Measurements from ENCODE around the gene ZNF296.

The ZNF296 gene

GRCh38 chr19:45101806-45102205, 25.5 kb upstream of the ZNF296 start:
- TF ChIP-seq, protein P1, sequence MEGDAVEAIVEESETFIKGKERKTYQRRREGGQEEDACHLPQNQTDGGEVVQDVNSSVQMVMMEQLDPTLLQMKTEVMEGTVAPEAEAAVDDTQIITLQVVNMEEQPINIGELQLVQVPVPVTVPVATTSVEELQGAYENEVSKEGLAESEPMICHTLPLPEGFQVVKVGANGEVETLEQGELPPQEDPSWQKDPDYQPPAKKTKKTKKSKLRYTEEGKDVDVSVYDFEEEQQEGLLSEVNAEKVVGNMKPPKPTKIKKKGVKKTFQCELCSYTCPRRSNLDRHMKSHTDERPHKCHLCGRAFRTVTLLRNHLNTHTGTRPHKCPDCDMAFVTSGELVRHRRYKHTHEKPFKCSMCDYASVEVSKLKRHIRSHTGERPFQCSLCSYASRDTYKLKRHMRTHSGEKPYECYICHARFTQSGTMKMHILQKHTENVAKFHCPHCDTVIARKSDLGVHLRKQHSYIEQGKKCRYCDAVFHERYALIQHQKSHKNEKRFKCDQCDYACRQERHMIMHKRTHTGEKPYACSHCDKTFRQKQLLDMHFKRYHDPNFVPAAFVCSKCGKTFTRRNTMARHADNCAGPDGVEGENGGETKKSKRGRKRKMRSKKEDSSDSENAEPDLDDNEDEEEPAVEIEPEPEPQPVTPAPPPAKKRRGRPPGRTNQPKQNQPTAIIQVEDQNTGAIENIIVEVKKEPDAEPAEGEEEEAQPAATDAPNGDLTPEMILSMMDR (IDR thresholded peaks at IDR 0.05): no peak
- H3K27ac ChIP-seq: no peak overlapping the region
- no peak for DNase-seq
- peaks cover 0 to 61% (median 13%) of the 10 kb centered on the region in 4 donors for H3K4me1 ChIP-seq
- H3K36me3 ChIP-seq: no peaks in the 10 kb centered on the region
- no peaks in the 10 kb centered on the region for H3K27me3 ChIP-seq
- intact Hi-C loops (cut with DNase I; ENCODE audit: low total_unique reads): no loop called here
- no peak overlapping the region for H3K4me3 ChIP-seq
- no peaks in the 10 kb centered on the region for H3K9me3 ChIP-seq

DNA sequence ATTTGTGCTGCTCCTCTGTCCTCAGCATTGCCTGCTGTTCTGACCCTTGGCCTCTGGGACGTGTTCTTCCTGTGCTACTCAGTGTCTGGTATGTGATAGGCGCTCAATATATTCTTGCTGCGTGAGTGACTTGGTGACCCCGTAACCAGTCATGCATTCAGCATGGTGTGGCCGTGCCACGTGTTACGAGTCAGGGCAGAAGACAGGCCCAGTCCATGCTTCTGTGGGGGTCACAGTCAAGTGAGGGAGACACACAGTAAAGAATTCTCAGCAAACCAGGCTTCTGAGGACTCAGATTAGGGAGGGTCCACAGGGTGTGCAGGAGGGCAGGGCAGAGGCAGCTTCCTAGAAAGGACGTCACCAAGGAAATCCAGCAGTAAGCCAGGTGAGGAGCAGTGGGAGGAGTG, 24.6 kb upstream of the ZNF296 start:
- Histone ChIP-seq H3K4me1 (peaks cover 0 to 69% (median 18%) of the 10 kb centered on the region in 4 donors), H3K36me3 (no peaks in the 10 kb centered on the region), H3K4me3 (no peak overlapping the region), H3K9me3 (no peaks in the 10 kb centered on the region), H3K27me3 (no peaks in the 10 kb centered on the region), H3K27ac (no peak overlapping the region)
- DNase-seq: no peak
- intact Hi-C loops (cut with DNase I; ENCODE audit: low total_unique reads): no loop called here
- TF ChIP-seq, protein P1 (IDR thresholded peaks at IDR 0.05): no peak

GRCh38 chr19:45100201-45100600, 23.9 kb upstream of the ZNF296 start:
- H3K27me3 ChIP-seq: no peaks in the 10 kb centered on the region
- no peaks in the 10 kb centered on the region for H3K9me3 ChIP-seq
- H3K4me3 ChIP-seq: no peak overlapping the region
- no peaks in the 10 kb centered on the region for H3K36me3 ChIP-seq
- no peak for DNase-seq
- TF ChIP-seq, protein P1 (IDR thresholded peaks at IDR 0.05): no peak
- no peak overlapping the region for H3K27ac ChIP-seq
- peaks cover 0 to 76% (median 22%) of the 10 kb centered on the region in 4 donors for H3K4me1 ChIP-seq
- intact Hi-C loops (cut with DNase I; ENCODE audit: low total_unique reads): no loop called here

GRCh38 chr19:45099467-45100191, 23.4 kb upstream of the ZNF296 start:
- DNase-seq: no peak
- TF ChIP-seq, protein P1 (IDR thresholded peaks at IDR 0.05): no peak
- Histone ChIP-seq H3K27ac (no peak overlapping the region), H3K27me3 (no peaks in the 10 kb centered on the region), H3K4me1 (peaks cover 0 to 79% (median 27%) of the 10 kb centered on the region in 4 donors), H3K9me3 (no peaks in the 10 kb centered on the region), H3K4me3 (no peak overlapping the region), H3K36me3 (no peaks in the 10 kb centered on the region)
- intact Hi-C loops (cut with DNase I; ENCODE audit: low total_unique reads): no loop called here

GRCh38 chr19:45098521-45099466, 22.5 kb upstream of the ZNF296 start:
- Histone ChIP-seq H3K4me3 (no peak overlapping the region), H3K36me3 (no peaks in the 10 kb centered on the region), H3K4me1 (peaks cover 0 to 79% (median 36%) of the 10 kb centered on the region in 4 donors), H3K27me3 (no peaks in the 10 kb centered on the region), H3K27ac (no peak overlapping the region), H3K9me3 (no peaks in the 10 kb centered on the region)
- intact Hi-C loops (cut with DNase I; ENCODE audit: low total_unique reads): no loop called here
- TF ChIP-seq, protein P1 (IDR thresholded peaks at IDR 0.05): no peak
- no peak for DNase-seq
